ENCODE measurements around the gene IGSF8.
"Not testable (repeated sequence)": the region's sequence is repeated elsewhere in the genome, so short reads cannot be mapped to it uniquely, and the experiment has no call there.

IGSF8 gene

DNA sequence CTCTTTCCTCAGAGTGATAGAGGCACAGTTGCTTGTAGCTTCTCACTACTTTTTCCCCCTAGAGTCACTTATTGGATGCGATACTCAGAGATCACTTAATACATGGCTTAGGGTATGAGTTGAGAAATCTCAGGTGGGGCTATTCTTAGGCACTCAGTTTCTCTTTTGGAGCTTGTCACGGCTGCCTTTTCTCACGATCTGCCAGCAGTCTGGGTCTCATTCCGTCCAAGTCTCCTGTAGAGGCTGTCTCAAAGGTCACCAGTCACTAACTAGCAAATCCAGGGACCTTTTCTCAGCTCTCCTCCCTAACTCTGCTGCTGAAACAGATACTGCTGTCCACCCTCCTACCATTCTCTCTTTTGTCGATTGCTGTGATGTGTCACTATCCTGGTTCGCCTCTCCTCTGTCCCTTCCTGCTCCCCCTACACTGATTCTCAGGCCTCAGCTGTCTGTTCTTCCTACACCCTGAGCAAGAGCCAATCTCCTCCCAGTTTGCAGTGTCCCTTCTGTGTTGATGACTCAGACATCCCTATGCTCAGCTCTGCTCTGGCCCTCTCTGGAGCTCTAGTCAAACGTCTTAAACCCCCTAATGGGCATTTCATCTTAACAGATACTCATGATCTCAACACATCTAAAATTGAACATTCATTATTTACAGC lies 29.6 kb upstream of the IGSF8 start:
- DNase-seq (ENCODE audit: low read depth), result no peak

DNA sequence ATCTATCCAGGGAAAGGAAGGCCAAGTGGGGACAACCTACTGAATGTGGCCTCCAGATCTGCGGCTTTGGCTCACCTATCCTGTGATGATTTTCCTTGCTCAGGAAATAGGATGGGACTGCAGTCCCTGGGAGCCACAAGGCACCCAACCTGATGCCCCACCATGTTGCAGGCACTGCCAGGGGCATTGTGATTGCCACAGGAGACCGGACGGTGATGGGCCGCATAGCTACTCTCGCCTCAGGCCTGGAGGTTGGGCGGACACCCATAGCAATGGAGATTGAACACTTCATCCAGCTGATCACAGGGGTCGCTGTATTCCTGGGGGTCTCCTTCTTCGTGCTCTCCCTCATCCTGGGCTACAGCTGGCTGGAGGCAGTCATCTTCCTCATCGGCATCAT lies 29.0 kb upstream of the IGSF8 start:
- no peak for DNase-seq (ENCODE audit: low read depth)

DNA sequence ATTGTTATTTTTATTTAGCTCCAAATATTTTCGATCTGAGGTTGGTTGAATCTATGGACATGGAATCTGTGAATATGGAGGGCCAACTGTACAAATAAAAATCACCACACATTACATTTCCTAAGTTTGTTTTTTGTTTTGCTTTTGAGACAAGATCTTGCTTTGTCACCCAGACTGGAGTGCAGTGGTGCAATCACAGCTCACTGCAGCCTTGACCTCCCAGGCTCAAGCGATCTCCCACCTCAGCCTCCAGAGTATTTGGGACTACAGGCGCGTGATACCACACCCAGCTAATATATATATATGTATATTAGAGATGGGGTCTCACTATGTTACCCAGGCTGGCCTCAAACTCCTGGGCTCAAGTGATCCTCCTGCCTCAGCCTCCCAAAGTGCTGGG lies 27.9 kb upstream of the IGSF8 start:
- DNase-seq (ENCODE audit: low read depth), result not testable (repeated sequence)

DNA sequence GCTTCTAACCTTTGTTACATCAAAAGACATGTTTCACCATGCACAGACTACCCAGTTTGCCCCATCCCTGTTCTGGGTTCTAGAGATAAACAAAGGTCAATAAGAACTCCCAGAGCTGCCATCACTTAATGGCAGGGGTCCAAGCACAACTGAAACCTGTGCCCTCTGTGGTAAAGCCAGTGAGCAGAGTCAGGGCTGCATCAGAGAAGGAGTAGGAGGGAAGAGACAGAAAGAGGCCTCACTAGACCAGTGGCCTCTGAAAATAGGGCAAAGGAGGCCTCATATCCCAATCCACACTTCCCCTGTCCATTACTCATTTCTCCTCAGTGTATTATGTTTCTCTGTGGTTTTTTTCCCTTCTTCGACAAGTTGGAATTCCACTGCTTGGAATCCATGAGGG lies 27.3 kb upstream of the IGSF8 start:
- no peak for DNase-seq (ENCODE audit: low read depth)

DNA sequence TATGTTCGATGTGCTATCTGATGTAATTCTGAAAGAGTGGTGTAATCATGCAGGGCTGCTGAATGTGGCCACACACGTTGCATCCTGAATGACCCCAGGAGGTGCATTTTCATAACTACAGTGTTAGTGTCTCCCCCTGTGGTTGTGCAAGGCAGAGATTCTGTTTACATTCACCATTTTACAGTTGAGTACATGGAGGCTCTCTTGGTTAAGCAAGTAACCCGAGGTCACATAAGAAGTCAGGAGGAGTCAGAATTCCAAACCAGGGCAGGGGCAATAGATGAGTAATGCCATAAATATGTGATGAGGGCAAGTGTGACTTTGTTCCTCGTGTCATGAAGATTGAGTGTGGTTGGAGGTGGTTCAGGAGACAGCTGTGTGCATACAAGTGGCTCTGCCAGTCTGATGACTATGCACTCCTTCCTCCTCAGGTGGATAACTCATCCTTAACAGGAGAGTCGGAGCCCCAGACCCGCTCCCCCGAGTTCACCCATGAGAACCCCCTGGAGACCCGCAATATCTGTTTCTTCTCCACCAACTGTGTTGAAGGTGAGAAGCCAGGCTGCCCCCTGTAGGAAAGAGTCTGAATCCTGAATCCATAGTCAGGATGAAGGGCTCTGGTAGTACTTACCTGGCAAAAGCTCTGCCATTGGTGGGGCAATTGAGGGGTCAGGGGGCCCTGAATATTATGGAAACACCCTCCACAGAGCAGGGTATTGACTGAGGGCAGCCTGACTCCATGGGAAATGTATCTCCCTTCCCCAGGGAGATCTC lies 26.5 kb upstream of the IGSF8 start:
- no peak for DNase-seq (ENCODE audit: low read depth)

DNA sequence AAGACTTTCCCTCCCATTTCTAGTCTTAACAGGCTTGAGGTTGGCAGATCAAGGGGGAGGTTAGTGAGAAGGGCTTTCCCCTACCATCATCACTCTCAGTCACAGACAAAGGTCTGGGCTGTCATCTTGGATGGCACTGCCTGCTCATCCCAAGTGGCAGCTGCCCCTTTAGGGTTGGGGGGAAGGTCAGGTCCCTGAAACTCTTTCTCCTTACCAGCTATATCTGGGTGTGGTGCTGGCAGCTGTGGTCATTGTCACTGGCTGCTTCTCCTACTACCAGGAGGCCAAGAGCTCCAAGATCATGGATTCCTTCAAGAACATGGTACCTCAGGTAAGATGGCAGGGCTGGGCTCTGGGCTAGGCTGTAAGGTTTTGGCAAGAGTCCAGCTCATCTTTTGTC lies 25.3 kb upstream of the IGSF8 start:
- DNase-seq (ENCODE audit: low read depth), result no peak

DNA sequence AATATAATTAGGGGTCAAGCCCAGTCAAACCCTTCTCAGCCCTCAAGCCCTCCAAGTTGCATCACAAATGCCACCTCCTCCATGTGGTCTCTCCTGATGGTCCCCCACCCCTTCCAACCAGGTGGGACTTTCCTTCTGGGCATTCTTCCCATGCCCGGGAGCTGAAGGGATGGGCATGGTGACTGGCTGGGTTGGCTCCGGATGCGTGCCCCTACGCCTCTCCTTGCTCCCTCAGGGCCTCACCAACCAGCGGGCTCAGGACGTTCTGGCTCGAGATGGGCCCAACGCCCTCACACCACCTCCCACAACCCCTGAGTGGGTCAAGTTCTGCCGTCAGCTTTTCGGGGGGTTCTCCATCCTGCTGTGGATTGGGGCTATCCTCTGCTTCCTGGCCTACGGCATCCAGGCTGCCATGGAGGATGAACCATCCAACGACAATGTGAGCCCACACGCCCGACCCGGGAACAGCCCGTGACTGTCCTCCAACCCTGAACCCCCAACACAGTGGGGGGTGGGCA lies 24.6 kb upstream of the IGSF8 start:
- no peak for DNase-seq (ENCODE audit: low read depth)

DNA sequence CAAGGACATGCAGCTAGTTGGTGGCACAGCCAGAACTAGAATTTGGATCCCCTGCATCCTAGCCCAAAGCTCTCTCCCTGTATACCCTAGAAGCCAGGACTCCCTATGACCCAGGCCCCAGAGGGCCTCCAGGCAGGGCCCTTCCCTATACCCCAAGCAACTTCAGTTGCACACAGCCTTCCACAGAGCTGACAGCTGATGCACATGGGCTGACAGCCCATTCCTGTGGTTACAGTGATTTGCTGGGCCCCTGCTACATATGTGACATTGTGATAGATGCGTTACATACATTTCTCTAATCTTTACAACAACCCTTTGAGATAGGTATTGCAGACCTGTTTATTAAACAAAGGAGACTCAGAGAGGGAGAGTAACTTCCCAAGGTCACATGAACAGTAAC lies 23.0 kb upstream of the IGSF8 start:
- DNase-seq (ENCODE audit: low read depth), result no peak

DNA sequence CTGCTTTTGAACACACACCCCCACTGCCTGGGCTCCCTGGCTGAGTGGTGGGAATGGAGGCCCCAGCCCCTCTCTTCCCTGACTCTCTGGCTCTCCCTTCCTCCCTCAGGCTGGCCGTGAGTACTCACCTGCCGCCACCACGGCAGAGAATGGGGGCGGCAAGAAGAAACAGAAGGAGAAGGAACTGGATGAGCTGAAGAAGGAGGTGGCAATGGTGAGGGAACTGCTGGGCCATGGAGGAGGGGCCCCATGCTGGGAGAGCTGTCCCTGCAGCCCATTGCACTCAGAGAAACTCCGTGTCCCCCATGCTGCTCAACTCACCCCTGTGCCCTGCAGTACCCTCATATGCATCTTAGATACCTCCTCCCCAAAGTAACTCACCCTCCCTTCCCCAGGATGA lies 22.4 kb upstream of the IGSF8 start:
- DNase-seq (ENCODE audit: low read depth), result no peak

DNA sequence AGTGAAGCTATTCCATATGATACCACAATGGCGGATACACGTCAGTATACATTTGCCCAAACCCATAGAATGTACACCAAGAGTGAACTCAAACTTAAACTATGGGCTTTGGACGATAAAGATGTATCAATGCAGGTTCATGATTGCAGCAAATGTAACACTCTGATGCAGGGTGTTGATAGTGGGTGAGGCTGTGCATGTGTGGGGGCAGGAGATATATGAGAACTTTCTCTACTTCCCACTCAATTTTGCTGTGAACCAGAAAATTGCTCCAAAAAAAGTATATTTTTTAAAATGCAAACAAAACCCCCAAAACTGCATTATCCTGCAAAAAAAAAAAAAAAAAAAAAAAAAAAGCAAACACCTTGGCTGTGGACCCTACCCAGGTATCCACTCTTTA lies 20.5 kb upstream of the IGSF8 start:
- DNase-seq (ENCODE audit: low read depth), result no peak

DNA sequence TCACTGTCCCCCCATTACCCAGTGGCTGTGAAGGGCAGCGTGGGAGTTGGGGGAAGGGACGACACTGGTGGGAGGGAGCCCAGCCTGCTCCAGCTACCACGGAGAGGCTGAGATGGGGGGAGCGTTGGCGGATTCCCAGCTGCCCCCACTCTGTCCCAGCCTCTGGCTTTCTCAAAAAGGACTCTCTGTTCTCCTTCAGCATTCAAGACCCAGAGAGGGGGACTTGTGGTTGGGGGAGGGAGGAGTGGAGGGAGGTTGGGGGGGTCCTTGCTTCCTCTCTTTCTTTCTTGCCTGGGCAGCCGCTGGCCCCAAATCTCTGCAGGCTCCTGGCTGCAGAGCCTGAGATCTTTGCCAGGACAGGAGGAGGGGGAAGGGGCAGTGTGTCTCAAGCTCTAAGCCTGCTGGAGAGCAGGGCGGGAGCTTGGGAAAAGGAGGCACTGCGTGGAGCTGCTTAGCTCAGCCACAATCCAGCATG lies 19.3 kb upstream of the IGSF8 start:
- DNase-seq (ENCODE audit: low read depth), result no peak

DNA sequence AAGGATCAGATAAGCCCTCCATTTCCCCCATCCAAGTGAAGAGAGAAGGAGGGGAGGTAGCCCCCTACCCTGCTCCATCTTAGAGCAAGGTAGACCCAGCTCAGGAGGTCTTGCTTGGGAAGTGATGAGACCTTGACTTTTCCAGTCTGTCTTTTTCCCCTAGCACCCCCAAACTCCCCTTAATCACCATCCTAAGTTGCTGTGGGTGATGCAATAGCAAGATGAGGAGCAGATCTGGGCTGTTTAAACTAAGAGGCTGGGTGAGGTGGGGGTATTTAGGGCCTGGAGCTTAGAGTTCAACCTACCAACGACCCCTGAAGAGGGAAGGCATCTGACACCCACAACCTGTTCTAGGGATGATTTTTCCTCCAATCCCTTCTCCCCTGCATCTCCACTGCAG lies 18.9 kb upstream of the IGSF8 start:
- no peak for DNase-seq (ENCODE audit: low read depth)

DNA sequence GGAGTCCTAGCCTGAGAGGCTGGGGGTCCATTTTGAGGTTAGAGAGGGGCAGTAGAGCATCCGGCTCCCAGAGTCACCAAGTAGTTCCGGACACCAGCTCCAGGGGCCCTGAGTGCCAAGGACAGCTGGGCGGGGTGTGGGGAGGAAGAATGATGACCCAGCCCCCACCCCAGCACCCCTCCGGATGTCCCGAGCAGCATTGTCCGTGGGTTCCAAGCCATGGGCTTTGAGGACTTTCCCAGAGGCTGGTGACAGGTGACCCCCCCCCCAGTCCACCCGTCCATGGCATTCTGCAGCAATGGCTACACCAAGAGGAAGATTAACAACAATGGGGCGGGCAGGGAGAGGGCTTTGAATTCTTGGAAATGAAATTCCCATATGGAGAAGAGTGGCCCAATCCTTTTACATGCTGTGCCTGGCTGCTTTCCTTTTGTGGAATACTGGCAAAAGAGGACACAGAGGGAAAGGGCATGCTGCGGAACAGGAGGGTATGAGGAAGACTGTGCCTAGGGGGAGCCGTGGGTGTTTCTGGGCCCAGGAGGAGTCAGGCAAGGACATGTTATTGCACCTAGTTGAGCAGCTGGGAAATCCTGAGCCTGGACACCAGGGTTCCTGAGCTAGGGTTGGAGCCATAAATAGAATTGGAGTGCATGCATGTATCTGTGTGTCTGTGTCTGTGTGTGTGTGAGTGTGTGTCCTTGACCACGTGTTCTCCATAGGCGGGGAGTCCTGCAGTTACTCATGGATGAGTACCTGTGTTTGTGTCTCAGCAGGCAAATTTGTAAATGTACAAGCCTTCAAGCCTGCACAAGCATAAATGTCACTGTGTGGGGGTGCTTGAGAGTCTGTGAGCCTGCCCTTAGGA lies 18.1 kb upstream of the IGSF8 start:
- no peak for DNase-seq (ENCODE audit: low read depth)

DNA sequence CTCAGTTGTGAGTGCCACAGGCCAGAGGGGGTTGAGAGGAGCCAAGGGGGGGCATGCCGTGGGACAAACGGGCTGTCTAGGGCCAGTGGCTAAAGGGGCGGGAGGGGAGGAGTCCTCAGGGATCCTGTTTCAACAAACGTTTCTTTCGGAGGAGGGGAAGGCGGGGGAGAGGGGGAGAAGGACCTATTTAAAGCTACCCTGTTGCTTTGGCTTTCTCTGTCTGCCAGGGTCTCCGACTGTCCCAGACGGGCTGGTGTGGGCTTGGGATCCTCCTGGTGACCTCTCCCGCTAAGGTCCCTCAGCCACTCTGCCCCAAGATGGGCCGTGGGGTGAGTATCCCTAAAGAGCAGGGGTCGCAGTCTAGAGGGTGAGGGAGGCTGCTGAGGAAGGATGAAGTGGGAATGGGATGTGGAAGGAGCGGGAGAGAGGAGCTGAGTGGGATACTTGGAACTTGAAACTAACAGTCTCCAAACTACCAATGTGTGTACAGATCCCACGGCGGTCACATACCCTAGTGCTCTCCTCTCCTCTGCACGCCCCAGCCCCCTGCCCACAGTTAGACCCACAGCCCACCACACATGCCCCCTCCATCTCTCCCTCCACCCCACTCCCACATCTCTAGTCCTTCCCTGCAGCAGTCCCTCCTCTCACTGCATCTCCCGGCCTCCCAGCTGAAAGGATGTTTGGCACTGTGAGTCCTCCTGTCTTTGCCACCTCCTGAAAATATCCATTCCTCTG lies 17.3 kb upstream of the IGSF8 start, which contains the start of gene ATP1A2:
Gene ATP1A2 (plus strand): TSS at position 215 of the 738 bp plus-strand sequence. CDS start 103 bp downstream, at position 318.
- DNase-seq (ENCODE audit: low read depth), result no peak

DNA sequence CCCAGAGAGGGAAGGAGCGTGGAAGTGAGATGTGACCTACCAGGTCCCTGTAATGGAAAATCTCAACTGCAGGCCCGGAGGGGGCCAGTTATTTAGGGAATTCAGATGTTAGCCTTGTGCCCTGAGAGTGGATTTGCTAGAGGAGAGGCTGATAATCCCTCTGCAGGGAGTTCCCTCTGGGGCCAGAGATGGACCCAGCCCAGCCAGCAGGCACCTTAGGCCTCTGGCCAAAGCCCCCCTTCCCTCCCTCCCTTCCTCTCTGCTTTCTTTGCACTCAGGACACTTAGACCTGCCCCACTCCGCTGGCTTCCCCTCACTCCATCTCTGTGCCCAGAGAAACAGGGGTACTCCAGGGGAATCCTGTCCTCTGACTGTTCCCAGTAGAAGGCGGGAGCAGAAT lies 15.7 kb upstream of the IGSF8 start:
- DNase-seq (ENCODE audit: low read depth), result no peak

DNA sequence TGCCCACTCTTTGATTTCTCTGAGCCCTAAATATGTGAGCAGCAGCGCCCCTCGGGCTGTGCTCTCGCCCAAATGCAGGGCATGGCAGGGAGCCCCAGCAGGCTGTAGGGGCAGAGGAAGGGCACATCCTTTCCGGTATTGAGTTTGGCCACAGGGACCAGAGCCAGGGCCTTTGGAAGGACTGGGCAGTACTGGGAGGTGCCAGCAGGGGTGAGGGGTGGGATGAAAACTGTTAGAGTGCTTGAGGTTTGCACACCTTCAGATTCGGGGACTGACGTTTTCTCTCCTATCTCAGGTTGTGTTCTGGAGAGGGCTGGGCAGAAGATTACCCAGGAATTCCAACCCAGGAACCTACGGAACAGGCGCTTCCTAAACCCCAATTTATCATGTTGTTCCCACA lies 15.0 kb upstream of the IGSF8 start:
- no peak for DNase-seq (ENCODE audit: low read depth)

DNA sequence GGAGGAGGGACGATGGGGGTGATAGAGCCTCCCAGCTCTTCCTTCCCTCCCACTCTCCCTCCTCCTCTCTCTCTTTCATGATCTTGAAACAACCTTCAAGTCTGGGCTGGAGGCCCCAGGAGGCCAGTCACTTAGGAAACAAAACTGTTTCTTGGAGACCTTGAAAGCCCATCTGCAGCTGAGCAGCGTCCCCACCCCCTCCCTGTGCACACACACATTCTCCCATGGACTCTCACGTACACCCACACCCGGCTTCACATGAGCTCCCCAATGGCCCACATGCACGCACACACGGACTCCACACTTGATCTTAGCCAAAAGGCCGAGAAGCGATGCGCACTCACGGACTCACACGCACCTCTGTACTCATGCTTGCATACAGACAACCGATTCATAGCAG lies 13.9 kb upstream of the IGSF8 start:
- DNase-seq (ENCODE audit: low read depth), result no peak

DNA sequence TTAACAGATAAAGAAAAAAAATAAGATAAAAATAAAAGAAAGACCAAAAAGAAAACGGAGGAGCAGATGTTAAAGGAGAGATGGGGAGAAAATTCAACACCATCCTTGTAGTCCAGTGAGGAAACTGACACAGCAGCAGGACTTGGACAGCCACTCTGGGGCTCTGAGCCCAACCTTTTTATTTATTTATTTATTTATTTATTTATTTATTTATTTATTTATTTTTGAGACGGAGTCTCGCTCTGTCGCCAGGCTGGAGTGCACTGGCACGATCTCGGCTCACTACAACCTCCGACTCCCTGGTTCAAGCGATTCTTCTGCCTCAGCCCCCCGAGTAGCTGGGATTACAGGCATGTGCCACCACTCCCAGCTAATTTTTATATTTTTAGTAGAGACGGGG lies 13.0 kb upstream of the IGSF8 start:
- DNase-seq (ENCODE audit: low read depth), result not testable (repeated sequence)

DNA sequence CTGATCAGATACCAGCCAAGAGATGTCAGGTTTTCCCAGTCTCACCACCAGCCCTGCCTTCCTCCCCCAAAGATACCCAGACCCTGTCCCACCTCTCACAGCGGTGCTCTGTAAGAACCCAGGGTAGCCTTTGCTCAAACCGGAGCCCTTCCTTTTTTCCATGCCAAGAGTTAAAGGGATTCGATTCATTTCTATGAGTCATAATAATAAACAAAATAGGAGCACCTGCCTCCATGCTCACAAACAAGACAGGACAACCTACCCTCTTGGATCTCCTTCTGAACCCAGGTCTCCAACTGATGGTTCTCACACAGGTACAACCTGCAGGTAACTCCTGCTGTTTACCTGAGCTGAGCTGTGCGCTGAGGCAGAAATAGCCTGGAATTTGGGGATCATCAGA lies 11.3 kb upstream of the IGSF8 start:
- no peak for DNase-seq (ENCODE audit: low read depth)

DNA sequence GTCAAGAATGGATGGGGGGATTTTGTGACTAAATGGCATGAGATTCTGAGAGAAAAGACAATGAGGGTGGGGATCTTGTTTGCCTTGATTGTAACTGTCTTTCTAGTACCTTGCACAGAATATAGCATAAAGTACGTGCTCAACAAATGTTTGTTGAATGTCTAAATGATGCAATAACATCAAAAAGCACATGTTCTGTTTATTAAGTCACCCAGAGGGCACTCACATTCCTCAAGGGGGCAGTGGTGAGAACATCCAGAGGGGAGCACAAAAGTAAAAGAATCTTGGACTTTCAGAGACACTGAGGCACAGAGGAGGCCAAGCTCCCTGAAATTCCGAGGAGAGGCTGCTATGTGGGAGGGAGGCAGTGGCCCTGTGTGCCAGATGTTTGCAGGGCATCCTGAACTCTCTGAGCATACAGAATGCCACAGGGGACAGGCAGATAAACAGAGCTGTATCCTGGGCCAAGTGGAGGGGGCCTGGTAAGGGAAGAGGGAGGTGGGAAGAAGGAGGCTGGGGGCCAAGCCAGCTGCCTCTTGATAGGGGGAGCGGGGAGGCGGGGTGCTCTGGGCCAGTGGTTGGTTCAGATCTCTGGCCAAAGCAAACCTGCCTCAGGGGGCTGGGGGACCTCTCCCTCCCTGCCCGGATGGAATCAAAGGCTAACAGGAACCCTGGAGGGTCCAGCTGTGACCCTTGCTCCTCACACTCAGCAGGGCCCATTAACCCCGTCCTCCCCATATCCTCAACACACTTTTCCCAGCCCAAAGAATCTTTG lies 10.7 kb upstream of the IGSF8 start:
- peak; percentile 19 for DNase-seq (ENCODE audit: low read depth)

DNA sequence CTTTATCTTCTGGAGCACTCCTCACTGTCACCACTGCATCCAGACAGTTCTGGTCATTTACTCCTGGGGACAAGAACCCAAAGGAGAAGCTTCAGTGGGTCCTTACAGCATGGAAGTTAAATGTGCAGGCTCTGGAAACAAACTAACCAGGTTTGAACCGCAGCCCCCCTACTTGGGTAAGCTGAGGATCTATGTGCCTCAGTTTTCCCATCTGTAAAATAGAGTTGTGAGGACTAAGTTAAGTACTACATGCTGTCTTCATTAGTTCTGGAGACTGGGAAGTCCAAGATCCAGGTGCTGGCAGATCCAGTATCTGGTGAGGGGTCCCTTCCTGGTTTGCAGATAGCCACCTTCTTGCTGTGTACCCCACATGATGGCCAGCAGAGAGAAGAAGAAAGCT lies 9.1 kb upstream of the IGSF8 start:
- DNase-seq (ENCODE audit: low read depth), result no peak

All from T follicular helper cell (primary cell).